Left renal pelvis (tissue), 4 donors: Measurements from ENCODE around the gene TNNT3. TPM values are rescaled to one million over a fixed set of nuclear protein-coding genes. Genes with fewer than 3 reads are reported as not detected.
"Not testable (repeated sequence)": the region's sequence is repeated elsewhere in the genome, so short reads cannot be mapped to it uniquely, and the experiment has no call there.

Experiments used
- DNase-seq, 4 donors: peaks; one replicate each; pipeline ENCODE4 v3.0.0-alpha.2; 2013; ENCODE audit warnings: low read depth in 4 of 4, low spot score in 3 of 4
- polyA plus RNA-seq, 4 donors: library from polyadenylated mRNA; unstranded; fragments of 120-200 nt; gene quantifications; one replicate each; pipeline ENCODE4 v1.2.1, GENCODE V29; 2013; ENCODE audit not compliant: insufficient read length in 4 of 4

TNNT3 gene
- polyA plus RNA-seq, 4 donors, result 5.6 to 16.9 (median 11.3) TPM

- DNase-seq, result no peak
Measured at GRCh38 chr11:1880746-1881441, 38.6 kb upstream of the TNNT3 start.

DNA sequence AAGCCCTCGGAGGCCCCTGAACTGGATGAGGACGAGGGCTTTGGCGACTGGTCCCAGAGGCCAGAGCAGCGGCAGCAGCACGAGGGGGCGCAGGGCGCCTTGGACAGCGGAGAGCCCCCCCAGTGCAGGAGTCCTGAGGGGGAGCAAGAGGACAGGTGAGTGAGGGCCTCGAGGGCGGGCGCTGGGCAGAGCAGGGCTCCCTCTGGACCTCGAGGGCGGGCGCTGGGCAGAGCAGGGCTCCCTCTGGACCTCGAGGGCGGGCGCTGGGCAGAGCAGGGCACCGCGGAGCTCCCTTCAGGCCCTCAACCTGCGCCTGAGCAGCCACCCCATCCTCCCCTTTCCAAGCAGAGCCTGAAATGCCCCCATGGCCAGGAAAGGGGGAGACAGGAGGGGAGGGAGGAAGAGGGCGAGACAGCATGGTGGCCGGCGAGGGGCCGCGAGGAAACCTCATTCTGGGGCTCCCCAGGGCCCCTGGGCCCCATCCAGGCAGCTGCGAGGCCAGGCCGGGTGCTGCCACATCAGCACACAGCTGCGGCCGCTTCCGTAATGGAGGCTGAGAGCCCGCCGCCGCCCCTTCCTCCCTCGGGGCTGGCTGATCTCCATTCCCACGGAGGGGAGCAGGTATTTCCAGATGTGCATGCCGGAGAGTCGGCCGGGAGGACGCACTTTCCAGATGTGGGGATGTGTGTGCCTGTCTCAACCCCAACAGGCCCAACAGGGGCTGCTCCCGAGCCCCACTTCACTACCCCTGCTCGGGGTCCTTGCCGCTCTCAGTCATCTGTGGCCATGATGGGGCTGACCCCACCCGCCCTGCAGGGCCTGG is 37.9 kb upstream of the TNNT3 start:
- no peak for DNase-seq

DNA sequence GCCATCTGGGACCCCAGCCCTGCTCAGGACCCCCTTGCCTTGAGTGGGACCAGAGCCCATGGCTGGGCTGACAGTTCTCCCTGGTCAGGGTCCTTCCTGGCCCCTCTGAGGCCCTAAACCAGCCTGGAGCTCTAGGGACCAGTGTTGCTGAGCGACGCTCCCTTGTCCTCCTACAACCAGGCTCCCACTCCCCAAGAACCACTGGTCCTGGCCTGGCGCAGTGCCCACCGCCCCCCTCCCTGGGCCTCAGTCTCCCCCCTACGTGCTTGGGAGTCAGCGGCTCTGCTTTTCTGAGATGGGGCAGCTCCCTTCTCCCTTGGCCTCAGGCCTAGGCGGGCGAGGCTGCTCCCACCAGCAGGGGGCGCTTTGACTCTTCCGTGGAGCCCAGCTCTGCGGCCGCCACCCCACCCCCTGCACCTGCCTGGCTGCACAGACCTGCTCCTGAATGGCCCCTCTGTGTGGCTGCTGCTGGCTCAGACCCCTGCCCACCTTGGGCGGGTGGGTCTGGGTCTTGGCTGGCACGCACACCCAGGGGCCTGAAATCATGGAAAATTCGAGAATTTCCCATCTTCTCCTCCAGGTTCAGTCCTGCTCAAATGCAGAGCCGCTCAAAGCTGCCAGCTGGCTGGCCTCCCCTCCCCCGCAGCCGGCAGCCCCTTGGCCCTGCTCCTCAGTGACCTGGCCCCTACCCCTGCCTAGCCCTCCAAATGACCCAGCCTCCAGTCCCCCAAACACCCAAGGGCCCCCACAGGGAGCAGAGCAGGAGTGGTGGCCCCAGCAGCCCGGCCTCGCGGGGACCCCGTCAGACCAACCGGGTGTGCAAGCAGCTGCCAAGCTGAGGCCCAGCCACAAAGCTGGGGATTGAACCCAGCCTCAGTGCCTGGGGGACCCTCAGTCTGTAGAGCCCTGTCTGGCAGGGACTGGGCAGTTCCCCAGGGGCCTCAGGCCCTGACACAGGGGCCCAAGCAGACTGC is 37.0 kb upstream of the TNNT3 start:
- DNase-seq, result peak in 2 of 4 donors; percentile 59 to 74

DNA sequence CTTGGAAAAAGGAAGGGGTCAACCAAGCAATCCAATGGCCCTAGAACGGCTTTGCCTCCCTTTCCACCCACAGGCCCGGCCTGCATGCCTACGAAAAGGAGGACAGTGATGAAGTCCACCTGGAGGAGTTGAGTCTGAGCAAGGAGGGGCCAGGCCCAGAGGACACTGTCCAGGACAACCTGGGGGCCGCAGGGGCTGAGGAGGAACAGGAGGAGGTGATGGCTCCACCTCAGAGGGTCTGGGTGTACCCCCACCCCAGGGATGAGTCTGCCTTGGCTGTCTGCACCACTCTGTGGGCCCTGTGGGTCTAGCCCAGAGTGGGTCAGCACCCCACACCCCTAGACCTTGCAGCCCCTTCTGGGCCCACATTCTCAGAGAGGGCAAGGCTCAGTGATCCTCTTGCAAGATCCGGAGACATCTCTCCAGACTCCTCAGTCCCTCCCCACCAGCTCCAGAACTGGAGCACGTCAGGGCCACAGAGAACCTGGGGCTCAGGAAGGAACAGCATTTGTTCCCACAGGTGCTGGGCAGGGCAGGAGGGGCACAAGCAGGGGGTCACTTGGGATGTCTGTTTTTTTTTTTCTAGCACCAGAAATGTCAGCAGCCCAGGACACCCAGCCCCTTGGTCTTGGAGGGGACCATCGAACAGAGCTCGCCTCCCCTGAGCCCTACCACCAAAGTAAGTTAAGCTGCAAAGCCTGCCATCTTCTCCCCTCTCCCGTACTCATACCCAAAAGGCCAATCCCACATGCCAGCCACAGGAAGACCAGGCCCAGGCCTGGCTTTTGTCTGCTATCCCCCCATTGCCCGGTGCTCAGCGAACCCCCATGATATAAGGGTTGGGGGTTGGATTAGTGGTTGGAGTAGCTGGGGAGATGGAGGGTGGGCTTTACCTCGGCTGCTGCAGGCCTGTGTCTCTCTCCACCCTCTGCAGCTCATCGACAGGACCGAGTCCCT is 35.9 kb upstream of the TNNT3 start:
- DNase-seq, result no peak

GRCh38 chr11:1884303-1884700 is 35.2 kb upstream of the TNNT3 start:
- DNase-seq, result no peak

DNA sequence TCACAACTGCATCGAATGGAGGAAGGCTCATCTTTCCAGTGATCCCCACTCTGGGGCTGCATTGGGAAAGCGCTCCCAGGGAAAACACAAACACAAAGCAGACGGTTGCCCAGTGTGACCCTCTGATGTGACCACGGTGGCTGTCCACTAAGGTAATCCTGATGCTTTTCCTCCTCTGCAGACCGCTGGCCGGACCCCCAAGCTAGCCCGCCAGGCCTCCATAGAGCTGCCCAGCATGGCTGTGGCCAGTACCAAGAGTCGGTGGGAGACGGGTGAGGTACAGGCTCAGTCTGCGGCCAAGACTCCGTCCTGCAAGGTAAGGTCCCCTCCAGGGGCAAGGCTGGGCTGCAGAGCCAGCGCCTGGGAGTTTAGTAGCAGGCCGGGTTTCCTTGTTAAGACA is 33.0 kb upstream of the TNNT3 start:
- DNase-seq, result not testable (repeated sequence)

GRCh38 chr11:1887451-1888346 is 31.8 kb upstream of the TNNT3 start:
- no peak for DNase-seq

GRCh38 chr11:1888347-1888753 is 31.2 kb upstream of the TNNT3 start:
- no peak for DNase-seq

- DNase-seq, result no peak
Measured at GRCh38 chr11:1888811-1889210, 30.7 kb upstream of the TNNT3 start.

- no peak for DNase-seq
Measured at GRCh38 chr11:1889224-1889930, 30.1 kb upstream of the TNNT3 start.

GRCh38 chr11:1889941-1890855 is 29.3 kb upstream of the TNNT3 start:
- DNase-seq, result no peak

GRCh38 chr11:1890856-1891830 is 28.4 kb upstream of the TNNT3 start:
- DNase-seq, result no peak

DNA sequence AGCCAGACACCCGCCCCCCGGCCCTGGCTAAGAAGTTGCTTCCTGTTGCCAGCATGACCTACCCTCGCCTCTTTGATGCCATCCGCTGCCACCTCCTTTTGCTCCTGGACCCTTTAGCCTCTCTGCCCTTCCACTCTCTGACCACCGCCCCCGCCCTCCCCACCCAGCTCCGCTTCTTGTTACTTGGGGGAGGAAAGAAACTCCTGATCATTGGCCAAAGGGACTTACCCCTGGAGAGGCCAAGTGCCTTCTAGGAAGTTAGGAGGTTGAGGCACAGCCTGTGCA is 27.7 kb upstream of the TNNT3 start, which contains the start of gene PRR33:
TSS of gene PRR33 (minus strand) at position 65 of the 285 bp plus-strand sequence. CDS start 1,311 bp downstream, outside the sequence.
- no peak for DNase-seq

DNA sequence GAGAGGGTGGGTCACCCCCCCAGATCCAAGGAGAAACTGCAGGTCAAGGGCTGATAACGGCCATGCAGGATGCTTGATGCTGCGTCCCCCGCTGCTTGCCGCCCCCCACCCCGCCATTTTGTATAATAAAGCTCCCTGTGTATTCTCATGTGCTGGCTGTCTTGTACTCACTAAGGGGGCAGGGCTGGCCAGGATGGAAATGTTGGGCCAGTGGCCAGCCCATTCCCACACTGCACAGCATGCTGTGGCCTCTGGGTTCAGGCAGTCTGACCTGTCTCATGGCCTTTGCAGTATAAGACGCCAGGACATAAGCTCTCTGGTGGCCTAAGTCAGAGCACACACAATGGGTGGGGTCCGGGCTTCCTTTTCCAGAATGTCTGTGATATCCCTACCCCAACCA is 27.4 kb upstream of the TNNT3 start:
- no peak for DNase-seq

- no peak for DNase-seq
Measured at GRCh38 chr11:1892558-1892957, 26.9 kb upstream of the TNNT3 start.
